Endodermal cell (in vitro differentiated cells): ENCODE data around the gene CAMK4. TPM values are rescaled to one million over a fixed set of nuclear protein-coding genes. Genes with fewer than 3 reads are reported as not detected.

ENCODE experiments used
- DNase-seq: peaks from one replicate; pipeline ENCODE4 v3.0.0-alpha.2; 2017
- H3K27ac ChIP-seq: 2 replicates; pipeline ENCODE4 v1.5.1; 2013; ENCODE audit warnings: mild to moderate bottlenecking, low read depth, low read length, moderate library complexity
- H3K27me3 ChIP-seq: 2 replicates; pipeline ENCODE4 v1.6.1; 2013; ENCODE audit warnings: mild to moderate bottlenecking, low read length, moderate library complexity; ENCODE audit not compliant: insufficient read depth, control insufficient read depth, poor library complexity, severe bottlenecking
- H3K36me3 ChIP-seq: 2 replicates; pipeline ENCODE4 v1.7.0; 2013; ENCODE audit warnings: mild to moderate bottlenecking, low read length, moderate library complexity; ENCODE audit not compliant: control insufficient read depth, insufficient read depth
- H3K4me1 ChIP-seq: one replicate; pipeline ENCODE4 v1.7.0; 2013; ENCODE audit warnings: low read length; ENCODE audit not compliant: control insufficient read depth, insufficient read depth
- H3K4me3 ChIP-seq: 2 replicates; pipeline ENCODE4 v1.5.1; 2013; ENCODE audit warnings: mild to moderate bottlenecking, low read length, moderate library complexity
- H3K9ac ChIP-seq: 2 replicates; pipeline ENCODE4 v1.6.1; 2013; ENCODE audit warnings: mild to moderate bottlenecking, low read length, moderate library complexity; ENCODE audit not compliant: poor library complexity, severe bottlenecking; ENCODE audit errors: extremely low read depth
- H3K9me3 ChIP-seq: 2 replicates; pipeline ENCODE4 v1.6.1; 2013; ENCODE audit warnings: mild to moderate bottlenecking, low read length, moderate library complexity; ENCODE audit not compliant: control insufficient read depth
- H3K27ac Mint-ChIP-seq: 2 replicates; pipeline ENCODE4 v1.8.0; 2020; ENCODE audit warnings: mixed read lengths
- H3K27me3 Mint-ChIP-seq: 2 replicates; pipeline ENCODE4 v1.8.0; 2021; ENCODE audit warnings: mild to moderate bottlenecking, mixed read lengths; ENCODE audit not compliant: insufficient read depth
- H3K36me3 Mint-ChIP-seq: 2 replicates; pipeline ENCODE4 v1.8.0; 2020; ENCODE audit warnings: low read depth, mixed read lengths
- H3K4me1 Mint-ChIP-seq: 2 replicates; pipeline ENCODE4 v1.8.0; 2020; ENCODE audit warnings: mixed read lengths
- H3K4me3 Mint-ChIP-seq: 2 replicates; pipeline ENCODE4 v1.8.0; 2020; ENCODE audit warnings: mild to moderate bottlenecking, moderate library complexity, mixed read lengths
- H3K9me3 Mint-ChIP-seq: 2 replicates; pipeline ENCODE4 v1.8.0; 2020; ENCODE audit warnings: mild to moderate bottlenecking, mixed read lengths
- WGBS, 2 experiments: methylation state at CpG; one replicate each; pipeline versions ENCODE4 v1.1.5 to v1.1.7; 2013; ENCODE audit warnings: missing lambda C conversion rate in 2 of 2, mixed read lengths in 1 of 2; ENCODE audit not compliant: insufficient coverage in 1 of 2, insufficient read length in 1 of 2; 5-methylcytosine and 5-hydroxymethylcytosine counted together
- total RNA-seq, 2 donors: library from RNA; stranded (reverse); fragmentation: NEBNext Ultra II Directional in 1 of 2; extraction: Animal tissue kit (Norgen Biotek cat#: 25700) in 1 of 2; gene quantifications; 2 replicates in 1 of 2; 3 replicates in 1 of 2; pipeline ENCODE4 v1.2.1, GENCODE V29; 2021
- TF ChIP-seq, protein P1 (sequence below): fragments of 200-600 bp; sonication (generic); conservative IDR thresholded peaks from 2 replicates; pipeline ENCODE4 v1.5.0; 2021; ENCODE audit warnings: antibody characterized with exemption, mild to moderate bottlenecking

Gene CAMK4
- total RNA-seq, 2 donors from 2014 or later: 2.8 to 3.9 TPM

DNA sequence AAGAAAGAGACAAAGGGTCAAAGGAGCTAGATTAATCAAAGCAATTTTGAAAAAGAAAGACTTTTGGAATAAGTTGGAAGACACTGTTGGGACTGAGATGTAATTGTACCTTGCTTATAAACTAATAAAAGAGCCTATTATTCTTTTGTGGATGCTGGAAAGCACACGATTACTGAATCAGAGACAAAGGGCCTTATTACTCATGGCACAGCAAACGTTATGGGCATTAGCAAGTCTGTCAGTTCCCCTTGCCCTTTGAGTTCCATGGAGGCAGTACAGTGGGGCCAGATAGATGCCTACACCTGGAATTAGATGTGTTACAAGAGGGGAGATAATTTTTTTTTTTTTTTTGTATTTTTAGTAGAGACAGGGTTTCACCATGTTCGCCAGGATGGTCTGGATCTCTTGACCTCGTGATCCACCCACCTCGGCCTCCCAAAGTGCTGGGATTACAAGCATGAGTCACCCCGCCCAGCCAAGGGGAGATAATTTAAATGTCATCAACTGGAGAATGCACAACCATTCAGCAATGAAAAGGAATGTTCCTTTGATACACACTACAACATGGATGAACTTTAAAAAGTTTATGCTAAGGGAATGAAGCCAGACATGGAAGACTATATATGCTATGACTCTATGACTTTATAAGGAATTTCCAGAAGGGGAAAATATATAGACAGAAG is 159.2 kb downstream of the CAMK4 start:
- Histone ChIP-seq H3K36me3 (no peaks in the 10 kb centered on the region), H3K27me3 (no peaks in the 10 kb centered on the region), H3K9me3 (no peaks in the 10 kb centered on the region), H3K4me3 (no peak overlapping the region), H3K9ac (no peak overlapping the region), H3K4me1 (no peaks in the 10 kb centered on the region), H3K27ac (no peak overlapping the region)
- WGBS, 2 experiments: 80 to 90% methylated on average over 1 to 6 of the region's 6 CpGs
- H3K27me3 Mint-ChIP-seq: no peaks in the 10 kb centered on the region
- TF ChIP-seq, protein P1, sequence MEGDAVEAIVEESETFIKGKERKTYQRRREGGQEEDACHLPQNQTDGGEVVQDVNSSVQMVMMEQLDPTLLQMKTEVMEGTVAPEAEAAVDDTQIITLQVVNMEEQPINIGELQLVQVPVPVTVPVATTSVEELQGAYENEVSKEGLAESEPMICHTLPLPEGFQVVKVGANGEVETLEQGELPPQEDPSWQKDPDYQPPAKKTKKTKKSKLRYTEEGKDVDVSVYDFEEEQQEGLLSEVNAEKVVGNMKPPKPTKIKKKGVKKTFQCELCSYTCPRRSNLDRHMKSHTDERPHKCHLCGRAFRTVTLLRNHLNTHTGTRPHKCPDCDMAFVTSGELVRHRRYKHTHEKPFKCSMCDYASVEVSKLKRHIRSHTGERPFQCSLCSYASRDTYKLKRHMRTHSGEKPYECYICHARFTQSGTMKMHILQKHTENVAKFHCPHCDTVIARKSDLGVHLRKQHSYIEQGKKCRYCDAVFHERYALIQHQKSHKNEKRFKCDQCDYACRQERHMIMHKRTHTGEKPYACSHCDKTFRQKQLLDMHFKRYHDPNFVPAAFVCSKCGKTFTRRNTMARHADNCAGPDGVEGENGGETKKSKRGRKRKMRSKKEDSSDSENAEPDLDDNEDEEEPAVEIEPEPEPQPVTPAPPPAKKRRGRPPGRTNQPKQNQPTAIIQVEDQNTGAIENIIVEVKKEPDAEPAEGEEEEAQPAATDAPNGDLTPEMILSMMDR: no peak
- no peak overlapping the region for H3K4me3 Mint-ChIP-seq
- peaks cover 4% of the 10 kb centered on the region for H3K4me1 Mint-ChIP-seq
- no peak overlapping the region for H3K27ac Mint-ChIP-seq
- no peak for DNase-seq
- H3K36me3 Mint-ChIP-seq: no peaks in the 10 kb centered on the region
- no peaks in the 10 kb centered on the region for H3K9me3 Mint-ChIP-seq

DNA sequence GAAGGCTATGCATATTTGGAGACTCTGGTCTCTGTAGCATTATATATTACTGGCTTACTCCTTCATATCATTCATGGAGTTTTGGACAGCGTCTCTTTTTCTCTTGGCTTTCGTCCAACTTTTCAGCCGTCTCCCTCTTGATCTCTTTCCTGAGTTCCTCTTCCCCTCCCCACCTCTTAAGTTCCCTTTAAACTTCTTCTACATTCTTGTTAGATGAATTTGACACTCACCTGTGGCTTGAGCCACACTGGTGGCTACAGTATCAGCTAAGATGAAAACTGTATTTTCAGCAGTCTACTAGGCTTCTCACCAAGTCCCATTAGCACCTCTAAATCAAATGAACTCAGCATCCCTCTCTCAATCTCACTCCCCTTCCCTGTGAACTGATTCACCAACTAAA is 160.0 kb downstream of the CAMK4 start:
- no peak overlapping the region for H3K9ac ChIP-seq
- H3K9me3 ChIP-seq: no peaks in the 10 kb centered on the region
- H3K4me3 ChIP-seq: no peak overlapping the region
- H3K27ac Mint-ChIP-seq: no peak overlapping the region
- H3K9me3 Mint-ChIP-seq: no peaks in the 10 kb centered on the region
- H3K36me3 ChIP-seq: no peaks in the 10 kb centered on the region
- no peak overlapping the region for H3K4me3 Mint-ChIP-seq
- H3K36me3 Mint-ChIP-seq: no peaks in the 10 kb centered on the region
- no peaks in the 10 kb centered on the region for H3K27me3 Mint-ChIP-seq
- H3K27ac ChIP-seq: no peak overlapping the region
- DNase-seq: no peak
- TF ChIP-seq, protein P1: no peak
- H3K4me1 ChIP-seq: no peaks in the 10 kb centered on the region
- WGBS, 2 experiments: 90 to 96% methylated on average over 3 of the region's 3 CpGs
- H3K27me3 ChIP-seq: no peaks in the 10 kb centered on the region
- H3K4me1 Mint-ChIP-seq: peaks cover 4% of the 10 kb centered on the region

DNA sequence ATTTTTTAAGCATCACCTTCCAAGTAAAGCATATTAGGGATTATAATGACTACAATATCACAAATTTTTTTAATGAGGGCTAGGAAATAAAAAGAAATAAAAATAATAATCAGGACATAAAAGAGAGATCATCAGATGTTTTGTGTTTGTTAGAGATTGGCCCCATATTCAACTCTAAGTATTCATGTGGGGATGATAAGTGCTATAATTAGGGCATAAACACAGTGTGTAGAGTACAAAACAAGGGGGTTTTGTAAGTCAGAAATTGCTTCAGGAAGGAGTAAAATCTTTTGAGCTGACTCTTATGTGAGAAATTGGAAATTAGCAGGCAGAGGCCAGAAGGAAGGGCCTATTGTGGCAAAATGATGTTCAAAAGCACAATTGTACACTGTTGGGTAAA is 160.9 kb downstream of the CAMK4 start:
- H3K4me3 Mint-ChIP-seq: no peak overlapping the region
- TF ChIP-seq, protein P1: no peak
- H3K27me3 Mint-ChIP-seq: no peaks in the 10 kb centered on the region

More for the DNA sequence above, 160.9 kb downstream of the CAMK4 start:
- Histone ChIP-seq H3K4me1 (no peaks in the 10 kb centered on the region), H3K27me3 (no peaks in the 10 kb centered on the region), H3K36me3 (no peaks in the 10 kb centered on the region), H3K27ac (no peak overlapping the region), H3K9me3 (no peaks in the 10 kb centered on the region), H3K4me3 (no peak overlapping the region), H3K9ac (no peak overlapping the region)
- no peak overlapping the region for H3K27ac Mint-ChIP-seq
- H3K9me3 Mint-ChIP-seq: no peaks in the 10 kb centered on the region
- no peaks in the 10 kb centered on the region for H3K36me3 Mint-ChIP-seq
- peaks cover 4% of the 10 kb centered on the region for H3K4me1 Mint-ChIP-seq
- no peak for DNase-seq
